ENCODE data around the gene DGAT2L6.

Gene DGAT2L6

GRCh38 chrX:70169281-70169680, 8.0 kb upstream of the DGAT2L6 start:
- H3K4me3 ChIP-seq (ENCODE audit: low read depth, low read length) = no peak overlapping the region
- TF ChIP-seq, protein P1, sequence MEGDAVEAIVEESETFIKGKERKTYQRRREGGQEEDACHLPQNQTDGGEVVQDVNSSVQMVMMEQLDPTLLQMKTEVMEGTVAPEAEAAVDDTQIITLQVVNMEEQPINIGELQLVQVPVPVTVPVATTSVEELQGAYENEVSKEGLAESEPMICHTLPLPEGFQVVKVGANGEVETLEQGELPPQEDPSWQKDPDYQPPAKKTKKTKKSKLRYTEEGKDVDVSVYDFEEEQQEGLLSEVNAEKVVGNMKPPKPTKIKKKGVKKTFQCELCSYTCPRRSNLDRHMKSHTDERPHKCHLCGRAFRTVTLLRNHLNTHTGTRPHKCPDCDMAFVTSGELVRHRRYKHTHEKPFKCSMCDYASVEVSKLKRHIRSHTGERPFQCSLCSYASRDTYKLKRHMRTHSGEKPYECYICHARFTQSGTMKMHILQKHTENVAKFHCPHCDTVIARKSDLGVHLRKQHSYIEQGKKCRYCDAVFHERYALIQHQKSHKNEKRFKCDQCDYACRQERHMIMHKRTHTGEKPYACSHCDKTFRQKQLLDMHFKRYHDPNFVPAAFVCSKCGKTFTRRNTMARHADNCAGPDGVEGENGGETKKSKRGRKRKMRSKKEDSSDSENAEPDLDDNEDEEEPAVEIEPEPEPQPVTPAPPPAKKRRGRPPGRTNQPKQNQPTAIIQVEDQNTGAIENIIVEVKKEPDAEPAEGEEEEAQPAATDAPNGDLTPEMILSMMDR (IDR thresholded peaks at IDR 0.05; ENCODE audit: borderline replicate concordance, insufficient read depth, low read depth, low read length) = no peak

DNA sequence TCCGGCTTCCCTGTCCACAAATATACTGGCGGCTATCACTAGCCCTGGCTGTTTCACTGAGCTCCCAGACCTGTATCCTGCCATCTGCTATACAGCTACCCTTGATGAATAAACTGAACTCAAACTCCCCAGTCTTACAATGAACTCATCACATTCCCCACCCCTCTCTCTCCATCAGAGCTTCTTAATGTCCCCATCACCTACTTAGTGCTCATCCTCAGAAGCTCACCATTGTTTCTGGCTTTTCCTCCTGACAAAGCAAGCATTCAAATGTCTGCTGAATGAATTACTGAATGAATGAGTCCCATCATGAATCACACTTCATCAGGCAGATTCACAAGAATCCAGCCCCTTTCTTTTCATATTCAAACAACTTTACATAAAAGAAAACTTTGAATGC, 5.7 kb upstream of the DGAT2L6 start:
- TF ChIP-seq, protein P1 (IDR thresholded peaks at IDR 0.05; ENCODE audit: borderline replicate concordance, insufficient read depth, low read depth, low read length) = no peak
- H3K4me3 ChIP-seq (ENCODE audit: low read depth, low read length) = no peak overlapping the region

DNA sequence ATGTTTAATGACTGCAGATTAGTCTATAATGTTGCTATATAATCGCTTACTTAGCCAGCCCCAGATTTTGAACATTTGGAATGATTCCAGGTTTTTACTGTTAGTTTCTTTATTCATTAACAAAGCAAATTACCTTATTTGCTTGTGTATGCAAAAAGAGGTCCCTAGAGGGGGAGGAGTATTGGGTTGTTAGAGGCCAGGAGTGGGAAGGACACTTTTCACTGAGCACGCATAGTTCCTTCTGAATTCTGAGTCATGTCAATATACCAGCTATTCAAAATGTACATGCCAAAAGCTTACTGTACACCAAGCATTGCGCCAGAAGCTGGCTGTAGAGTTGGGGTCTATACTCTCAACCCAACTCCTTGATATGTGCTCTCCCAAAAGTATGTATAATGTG, 5.1 kb upstream of the DGAT2L6 start:
- no peak overlapping the region for H3K4me3 ChIP-seq (ENCODE audit: low read depth, low read length)
- TF ChIP-seq, protein P1 (IDR thresholded peaks at IDR 0.05; ENCODE audit: borderline replicate concordance, insufficient read depth, low read depth, low read length) = no peak

DNA sequence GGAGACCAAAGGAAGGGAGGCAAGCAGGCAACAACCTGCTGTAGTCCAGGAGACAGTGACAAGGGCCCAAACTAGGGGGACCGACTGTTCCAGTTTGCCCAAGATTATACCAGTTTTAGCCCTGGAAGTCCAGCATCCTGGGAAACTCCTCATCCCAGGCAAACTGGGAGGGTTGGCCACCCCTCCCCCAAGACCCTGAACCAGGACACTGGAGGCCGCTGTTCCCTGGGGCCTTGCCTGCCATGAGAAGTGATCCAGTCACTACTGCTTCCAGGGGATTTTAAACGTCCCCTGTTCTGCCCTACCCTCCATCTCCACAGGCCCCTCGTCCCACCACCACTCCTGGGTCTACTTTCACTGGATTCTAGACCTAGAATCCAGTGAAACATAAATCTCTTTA, 4.3 kb upstream of the DGAT2L6 start:
- H3K4me3 ChIP-seq (ENCODE audit: low read depth, low read length) = no peak overlapping the region
- TF ChIP-seq, protein P1 (IDR thresholded peaks at IDR 0.05; ENCODE audit: borderline replicate concordance, insufficient read depth, low read depth, low read length) = no peak

GRCh38 chrX:70174754-70175153, 2.5 kb upstream of the DGAT2L6 start:
- TF ChIP-seq, protein P1 (IDR thresholded peaks at IDR 0.05; ENCODE audit: borderline replicate concordance, insufficient read depth, low read depth, low read length) = no peak
- no peak overlapping the region for H3K4me3 ChIP-seq (ENCODE audit: low read depth, low read length)

GRCh38 chrX:70175338-70175737, 1.9 kb upstream of the DGAT2L6 start:
- H3K4me3 ChIP-seq (ENCODE audit: low read depth, low read length) = no peak overlapping the region
- TF ChIP-seq, protein P1 (IDR thresholded peaks at IDR 0.05; ENCODE audit: borderline replicate concordance, insufficient read depth, low read depth, low read length) = no peak

DNA sequence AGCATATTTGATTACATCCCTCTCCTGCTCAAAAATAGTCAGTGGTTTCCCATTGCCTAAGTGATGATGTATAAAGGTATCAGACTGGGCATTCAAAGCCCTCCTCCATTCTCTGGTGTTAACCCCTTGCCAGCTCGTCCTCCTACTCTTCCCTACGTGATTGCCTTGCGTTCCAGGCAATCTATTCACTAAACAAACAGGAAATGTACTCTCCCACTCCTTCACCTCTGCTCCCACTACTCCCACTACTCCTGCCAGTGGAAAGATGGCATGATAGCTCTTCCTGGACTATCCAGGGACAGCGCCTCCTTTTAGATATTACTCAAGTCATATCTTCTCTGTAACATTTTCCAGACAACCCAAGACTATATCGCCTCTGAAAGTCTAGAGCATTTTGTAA, 5.8 kb downstream of the DGAT2L6 start:
- TF ChIP-seq, protein P1 (IDR thresholded peaks at IDR 0.05; ENCODE audit: borderline replicate concordance, insufficient read depth, low read depth, low read length) = no peak

More for the DNA sequence above, 5.8 kb downstream of the DGAT2L6 start:
- no peak overlapping the region for H3K4me3 ChIP-seq (ENCODE audit: low read depth, low read length)

Measured in GM12875 (cell line).